Neural progenitor cell (in vitro differentiated cells): Measurements from ENCODE around the gene RBM34. TPM values are rescaled to one million over a fixed set of nuclear protein-coding genes. Genes with fewer than 3 reads are reported as not detected.

ENCODE experiments used
- DNase-seq: peaks from one replicate; pipeline ENCODE4 v3.0.0-alpha.2; 2016; ENCODE audit warnings: low spot score
- H2AFZ ChIP-seq: fragments of 200-600 bp; sonication (generic); replicated peaks from 2 replicates; pipeline ENCODE4 v1.6.1; 2016; ENCODE audit warnings: antibody characterized with exemption
- H3F3A ChIP-seq: fragments of 200-600 bp; sonication (generic); 2 replicates; pipeline ENCODE4 v1.6.1; 2016; ENCODE audit warnings: antibody characterized with exemption, low read depth
- H3K27ac ChIP-seq: fragments of 200-600 bp; sonication (generic); 2 replicates; pipeline ENCODE4 v1.5.1; 2016; ENCODE audit warnings: mild to moderate bottlenecking
- H3K27me3 ChIP-seq: fragments of 200-600 bp; sonication (generic); 2 replicates; pipeline ENCODE4 v1.6.1; 2016; ENCODE audit warnings: mild to moderate bottlenecking, moderate library complexity
- H3K36me3 ChIP-seq: fragments of 200-600 bp; sonication (generic); 2 replicates; pipeline ENCODE4 v1.5.1; 2016
- H3K4me1 ChIP-seq: fragments of 200-600 bp; sonication (generic); 2 replicates; pipeline ENCODE4 v1.6.1; 2016; ENCODE audit warnings: mixed run types
- H3K4me2 ChIP-seq: fragments of 200-600 bp; sonication (generic); 2 replicates; pipeline ENCODE4 v1.6.1; 2016
- H3K4me3 ChIP-seq: fragments of 200-600 bp; sonication (generic); 2 replicates; pipeline ENCODE4 v1.5.1; 2016
- H3K79me2 ChIP-seq: fragments of 200-600 bp; sonication (generic); 2 replicates; pipeline ENCODE4 v1.6.1; 2016; ENCODE audit warnings: low read depth
- H3K9ac ChIP-seq: fragments of 200-600 bp; sonication (generic); 2 replicates; pipeline ENCODE4 v1.6.1; 2016
- H3K9me3 ChIP-seq: fragments of 200-600 bp; sonication (generic); 2 replicates; pipeline ENCODE4 v1.5.1; 2016; ENCODE audit warnings: low read depth
- H4K20me1 ChIP-seq: fragments of 200-600 bp; sonication (generic); 2 replicates; pipeline ENCODE4 v1.6.1; 2016; ENCODE audit warnings: low read depth
- H3K27ac Mint-ChIP-seq: 3 replicates; pipeline ENCODE4 v1.8.0; 2021; ENCODE audit warnings: mixed read lengths
- H3K27me3 Mint-ChIP-seq: 2 replicates; pipeline ENCODE4 v1.8.0; 2022; ENCODE audit warnings: low read depth, mild to moderate bottlenecking, inconsistent platforms, moderate library complexity, mixed read lengths; ENCODE audit not compliant: insufficient read depth
- H3K36me3 Mint-ChIP-seq: 3 replicates; pipeline ENCODE4 v1.8.0; 2021; ENCODE audit warnings: mixed read lengths
- H3K4me1 Mint-ChIP-seq: 3 replicates; pipeline ENCODE4 v1.8.0; 2021; ENCODE audit warnings: mixed read lengths
- H3K4me3 Mint-ChIP-seq: 3 replicates; pipeline ENCODE4 v1.8.0; 2021; ENCODE audit warnings: mild to moderate bottlenecking, moderate library complexity, mixed read lengths
- H3K9me3 Mint-ChIP-seq: 3 replicates; pipeline ENCODE4 v1.8.0; 2020; ENCODE audit warnings: mixed read lengths
- CTCF ChIP-seq: fragments of 200-600 bp; sonication (generic); IDR thresholded peaks from 2 replicates; pipeline ENCODE4 v1.5.1; 2017; ENCODE audit warnings: antibody characterized with exemption, mild to moderate bottlenecking
- EZH2 ChIP-seq: fragments of 200-600 bp; sonication (generic); IDR thresholded peaks from 2 replicates; pipeline ENCODE4 v1.6.1; 2017; ENCODE audit warnings: antibody characterized with exemption, mild to moderate bottlenecking, moderate library complexity
- EZH2phosphoT487 ChIP-seq: fragments of 200-600 bp; sonication (generic); IDR thresholded peaks from 2 replicates; pipeline ENCODE4 v1.6.1; 2017; ENCODE audit warnings: antibody characterized with exemption
- total RNA-seq: library from RNA; depleted of rRNA; stranded (reverse); fragments of >200 nt; gene quantifications from 2 replicates; pipeline ENCODE4 v1.2.3, GENCODE V29; 2015; ENCODE audit warnings: low replicate concordance

Gene RBM34
- total RNA-seq, 1 donor from 2014 or later: 107 TPM

- Histone ChIP-seq H3K4me2 (no peak overlapping the region), H3K36me3 (peaks cover 3% of the 10 kb centered on the region), H3K4me1 (no peaks in the 10 kb centered on the region), H4K20me1 (no peaks in the 10 kb centered on the region), H2AFZ (no peak overlapping the region), H3K27me3 (no peaks in the 10 kb centered on the region), H3K9me3 (no peaks in the 10 kb centered on the region), H3K9ac (no peak overlapping the region), H3F3A (peaks cover 19% of the 10 kb centered on the region), H3K27ac (no peak overlapping the region), H3K4me3 (no peak overlapping the region), H3K79me2 (no peaks in the 10 kb centered on the region)
- Mint-ChIP-seq H3K4me1 (no peaks in the 10 kb centered on the region), H3K4me3 (no peak overlapping the region), H3K36me3 (peaks cover 27% of the 10 kb centered on the region), H3K9me3 (no peaks in the 10 kb centered on the region), H3K27me3 (peaks cover 2% of the 10 kb centered on the region), H3K27ac (no peak overlapping the region)
- no peak for DNase-seq
- TF ChIP-seq EZH2: no peak
- no peak for TF ChIP-seq CTCF
- TF ChIP-seq EZH2phosphoT487: no peak
Measured at GRCh38 chr1:235136111-235136510, 24.9 kb downstream of the RBM34 start.

- H3K27me3 ChIP-seq: no peaks in the 10 kb centered on the region
- DNase-seq: no peak
- no peaks in the 10 kb centered on the region for H3K79me2 ChIP-seq
- H3K9ac ChIP-seq: no peak overlapping the region
- H2AFZ ChIP-seq: no peak overlapping the region
- no peak overlapping the region for H3K4me3 Mint-ChIP-seq
- no peak overlapping the region for H3K4me3 ChIP-seq
- peaks cover 3% of the 10 kb centered on the region for H3K36me3 ChIP-seq
- peaks cover 32% of the 10 kb centered on the region for H3F3A ChIP-seq
- no peak overlapping the region for H3K27ac Mint-ChIP-seq
- no peaks in the 10 kb centered on the region for H3K4me1 ChIP-seq
- peaks cover 26% of the 10 kb centered on the region for H3K36me3 Mint-ChIP-seq
- TF ChIP-seq CTCF (no peak), EZH2phosphoT487 (no peak), EZH2 (no peak)
- H3K9me3 Mint-ChIP-seq: no peaks in the 10 kb centered on the region
- H3K4me1 Mint-ChIP-seq: peaks cover under 1% of the 10 kb centered on the region
- H4K20me1 ChIP-seq: no peaks in the 10 kb centered on the region
- no peak overlapping the region for H3K4me2 ChIP-seq
- no peaks in the 10 kb centered on the region for H3K9me3 ChIP-seq
- H3K27me3 Mint-ChIP-seq: no peaks in the 10 kb centered on the region
- H3K27ac ChIP-seq: no peak overlapping the region
Measured at GRCh38 chr1:235134171-235134570, 26.9 kb downstream of the RBM34 start.

GRCh38 chr1:235133086-235133485 lies 28.0 kb downstream of the RBM34 start:
- no peak overlapping the region for H3K4me3 ChIP-seq
- no peak overlapping the region for H3K27ac ChIP-seq
- H3K27me3 ChIP-seq: no peaks in the 10 kb centered on the region
- no peak overlapping the region for H3K27ac Mint-ChIP-seq
- H3K9me3 ChIP-seq: no peaks in the 10 kb centered on the region
- no peak overlapping the region for H3K4me2 ChIP-seq
- H2AFZ ChIP-seq: no peak overlapping the region
- H3K9me3 Mint-ChIP-seq: no peaks in the 10 kb centered on the region
- peaks cover 4% of the 10 kb centered on the region for H3K4me1 Mint-ChIP-seq
- no peak overlapping the region for H3K9ac ChIP-seq
- DNase-seq: no peak
- H3K79me2 ChIP-seq: peaks cover 6% of the 10 kb centered on the region
- H3F3A ChIP-seq: peaks cover 39% of the 10 kb centered on the region
- H3K36me3 ChIP-seq: peaks cover 3% of the 10 kb centered on the region
- no peaks in the 10 kb centered on the region for H3K4me1 ChIP-seq
- H3K27me3 Mint-ChIP-seq: no peaks in the 10 kb centered on the region
- peaks cover 4% of the 10 kb centered on the region for H4K20me1 ChIP-seq
- peaks cover 18% of the 10 kb centered on the region for H3K36me3 Mint-ChIP-seq
- TF ChIP-seq CTCF: no peak
- no peak for TF ChIP-seq EZH2
- TF ChIP-seq EZH2phosphoT487: no peak
- H3K4me3 Mint-ChIP-seq: no peak overlapping the region
